ENCODE measurements around the gene ABHD3.

ABHD3 gene

GRCh38 chr18:21703241-21703820 lies 1.2 kb downstream of the ABHD3 start:
- DNase-seq (ENCODE audit: low read depth, low spot score), result no peak
- peak overlapping the region; percentile 81 for H3K4me3 ChIP-seq (ENCODE audit: low read depth, low read length)
- in situ Hi-C loops (cut with HindIII; ENCODE audit: low sequenced_read_pairs), result no loop called here
- TF ChIP-seq CTCF (IDR thresholded peaks at IDR 0.05; ENCODE audit: low read depth, low read length), result no peak

- no peak for TF ChIP-seq CTCF (IDR thresholded peaks at IDR 0.05; ENCODE audit: low read depth, low read length)
- no peak for DNase-seq (ENCODE audit: low read depth, low spot score)
- in situ Hi-C loops (cut with HindIII; ENCODE audit: low sequenced_read_pairs), result no loop called here
- H3K4me3 ChIP-seq (ENCODE audit: low read depth, low read length), result no peak overlapping the region
Observed at GRCh38 chr18:21702602-21703001, 2.0 kb downstream of the ABHD3 start.

GRCh38 chr18:21701621-21702020 lies 3.0 kb downstream of the ABHD3 start:
- no peak for DNase-seq (ENCODE audit: low read depth, low spot score)
- H3K4me3 ChIP-seq (ENCODE audit: low read depth, low read length), result no peak overlapping the region
- TF ChIP-seq CTCF (IDR thresholded peaks at IDR 0.05; ENCODE audit: low read depth, low read length), result no peak
- in situ Hi-C loops (cut with HindIII; ENCODE audit: low sequenced_read_pairs), result no loop called here

- in situ Hi-C loops (cut with HindIII; ENCODE audit: low sequenced_read_pairs), result no loop called here
- no peak overlapping the region for H3K4me3 ChIP-seq (ENCODE audit: low read depth, low read length)
- no peak for TF ChIP-seq CTCF (IDR thresholded peaks at IDR 0.05; ENCODE audit: low read depth, low read length)
- DNase-seq (ENCODE audit: low read depth, low spot score), result no peak
Observed at GRCh38 chr18:21700528-21701075, 4.0 kb downstream of the ABHD3 start.

- no peak for DNase-seq (ENCODE audit: low read depth, low spot score)
- in situ Hi-C loops (cut with HindIII; ENCODE audit: low sequenced_read_pairs), result no loop called here
- no peak overlapping the region for H3K4me3 ChIP-seq (ENCODE audit: low read depth, low read length)
- no peak for TF ChIP-seq CTCF (IDR thresholded peaks at IDR 0.05; ENCODE audit: low read depth, low read length)
Observed at GRCh38 chr18:21693322-21693721, 11.3 kb downstream of the ABHD3 start.

GRCh38 chr18:21689736-21690135 lies 14.8 kb downstream of the ABHD3 start:
- in situ Hi-C loops (cut with HindIII; ENCODE audit: low sequenced_read_pairs), result no loop called here
- H3K4me3 ChIP-seq (ENCODE audit: low read depth, low read length), result no peak overlapping the region
- TF ChIP-seq CTCF (IDR thresholded peaks at IDR 0.05; ENCODE audit: low read depth, low read length), result no peak
- DNase-seq (ENCODE audit: low read depth, low spot score), result no peak

All from astrocyte of the spinal cord (primary cell).